Endothelial cell of umbilical vein (primary cell): ENCODE measurements around the gene ZC3H18.

Experiments used
- CTCF ChIP-seq, 2 donors: IDR thresholded peaks; 1 replicate in 1 of 2; 2 replicates in 1 of 2; pipeline ENCODE4 v1.5.1; 2011; ENCODE audit warnings: low read length in 2 of 2, mild to moderate bottlenecking in 2 of 2, moderate library complexity in 2 of 2, control low read depth in 1 of 2, inconsistent platforms in 1 of 2, low read depth in 1 of 2; ENCODE audit not compliant: insufficient read depth in 1 of 2; ENCODE audit errors: extremely low read depth in 1 of 2
- EZH2 ChIP-seq: IDR thresholded peaks from 2 replicates; pipeline ENCODE4 v1.6.1; 2012; ENCODE audit warnings: borderline replicate concordance, low read depth, mild to moderate bottlenecking, moderate library complexity, low read length, inconsistent platforms; ENCODE audit not compliant: severe bottlenecking
- GATA2 ChIP-seq: IDR thresholded peaks from 2 replicates; pipeline ENCODE4 v1.7.0; 2011; ENCODE audit warnings: low read depth, mild to moderate bottlenecking, moderate library complexity, mixed read lengths, low read length; ENCODE audit not compliant: insufficient read length, insufficient read depth
- JUN ChIP-seq: IDR thresholded peaks from 2 replicates; pipeline ENCODE4 v1.6.1; 2011; ENCODE audit warnings: borderline replicate concordance, low read depth; ENCODE audit not compliant: insufficient read length, insufficient read depth
- MAX ChIP-seq: IDR thresholded peaks from 2 replicates; pipeline ENCODE4 v1.6.1; 2011; ENCODE audit not compliant: insufficient read depth, insufficient read length
- POLR2A ChIP-seq: IDR thresholded peaks from 2 replicates; pipeline ENCODE4 v1.6.1; 2012; ENCODE audit warnings: low read depth, mild to moderate bottlenecking, control low read depth, low read length
- POLR2AphosphoS5 ChIP-seq: IDR thresholded peaks from 2 replicates; pipeline ENCODE4 v1.6.1; 2012; ENCODE audit warnings: low read depth, mild to moderate bottlenecking, control low read depth, low read length, moderate library complexity; ENCODE audit not compliant: insufficient read depth

- TF ChIP-seq POLR2AphosphoS5 (no peak), CTCF (IDR thresholded peaks at IDR 0.05; ENCODE audit: extremely low read depth in 1 of 2, insufficient read depth in 1 of 2, low read depth in 1 of 2, low read length in 2 of 2) (no peak), POLR2A (no peak), MAX (no peak), EZH2 (no peak), JUN (no peak), GATA2 (no peak)
These were observed 70.5 kb downstream of the ZC3H18 start for GRCh38 chr16:88640498-88641247.
